Stimulated activated effector memory CD8-positive, alpha-beta T cell treated with anti-CD3 and anti-CD28 coated beads, Interleukin-12 subunit alpha, Interleukin-12 subunit beta, amount 100 ng/mL, for 72 hours (primary cell): ENCODE results near the gene UCN3.
"Not testable (repeated sequence)": the region's sequence is repeated elsewhere in the genome, so short reads cannot be mapped to it uniquely, and the experiment has no call there.

Experiments
- ATAC-seq: fragments of 150-1000 bp; cut with Tn5 transposase; 2 replicates; pipeline ENCODE4 v1.10.0; 2021
- DNase-seq, 2 donors: peaks; one replicate each; pipeline ENCODE4 v3.0.0; 2021 to 2022; ENCODE audit warnings: low spot score in 2 of 2
- H3K27ac Mint-ChIP-seq: one replicate; pipeline ENCODE4 v1.8.0; 2022; ENCODE audit warnings: mild to moderate bottlenecking, mixed read lengths
- H3K36me3 Mint-ChIP-seq: one replicate; pipeline ENCODE4 v1.8.0; 2022; ENCODE audit warnings: mild to moderate bottlenecking, mixed read lengths
- H3K4me1 Mint-ChIP-seq: one replicate; pipeline ENCODE4 v1.8.0; 2022; ENCODE audit warnings: mixed read lengths
- H3K4me3 Mint-ChIP-seq: one replicate; pipeline ENCODE4 v1.8.0; 2022; ENCODE audit warnings: mild to moderate bottlenecking, mixed read lengths
- H3K9me3 Mint-ChIP-seq: one replicate; pipeline ENCODE4 v1.8.0; 2022; ENCODE audit warnings: mixed read lengths

UCN3 gene

DNA sequence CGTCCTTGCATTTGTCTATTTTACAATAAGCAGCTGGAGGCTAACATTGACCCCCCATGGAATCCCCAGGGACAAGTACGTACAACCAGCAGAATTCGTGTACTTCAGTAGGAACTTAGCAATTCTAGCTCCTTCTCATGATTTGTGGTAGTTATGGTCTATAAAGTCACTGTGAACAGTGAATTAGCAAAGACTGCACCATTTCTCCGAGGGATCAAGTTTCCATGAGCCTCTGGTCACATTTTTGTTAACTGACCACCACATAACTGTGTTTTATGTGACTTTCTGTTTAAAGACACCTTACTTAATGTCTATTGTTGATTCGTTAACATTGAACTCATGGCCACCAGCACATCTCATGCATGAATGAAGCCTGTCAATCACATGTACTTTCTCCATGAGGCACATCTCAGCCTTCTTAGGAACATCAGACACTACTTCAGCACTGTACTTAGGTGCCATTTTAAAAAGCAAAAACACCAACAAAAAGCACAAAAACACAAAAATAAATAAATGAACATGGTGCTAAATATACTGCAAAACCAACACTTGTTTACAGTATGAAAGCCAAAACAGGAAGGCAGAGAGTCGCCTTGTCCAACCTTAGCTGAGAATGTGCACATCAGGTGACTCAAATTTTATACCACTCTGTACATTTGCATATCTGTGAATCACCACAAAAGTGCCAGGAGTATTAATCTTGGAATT, 9.0 kb upstream of the UCN3 start:
- Mint-ChIP-seq H3K27ac (no peak overlapping the region), H3K36me3 (no peaks in the 10 kb centered on the region), H3K4me1 (peaks cover 6% of the 10 kb centered on the region), H3K9me3 (no peaks in the 10 kb centered on the region), H3K4me3 (no peak overlapping the region)
- ATAC-seq (no peak), DNase-seq (no peak)

DNA sequence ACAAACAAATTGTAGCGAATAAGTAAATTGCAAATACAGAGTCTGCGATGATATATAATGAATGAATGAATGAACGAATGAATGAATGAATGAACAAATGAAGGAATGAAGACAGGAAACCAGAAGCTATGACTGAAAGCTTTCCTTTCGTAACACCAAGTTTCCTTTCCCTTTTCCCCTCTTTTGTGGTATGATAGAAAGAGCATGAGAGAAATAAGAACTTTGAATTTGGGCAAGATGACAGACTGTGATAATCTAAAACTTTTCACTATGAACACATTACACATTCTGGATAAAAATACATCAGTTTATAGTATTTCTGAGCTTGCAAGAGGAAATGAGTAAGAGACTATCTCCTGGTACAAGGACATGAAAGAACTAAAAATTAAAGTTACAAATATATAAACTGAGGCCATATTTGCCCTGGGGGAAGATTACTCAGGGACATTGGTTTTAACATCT, 8.4 kb upstream of the UCN3 start:
- H3K27ac Mint-ChIP-seq, result no peak overlapping the region
- no peak for DNase-seq
- H3K36me3 Mint-ChIP-seq, result no peaks in the 10 kb centered on the region
- H3K4me1 Mint-ChIP-seq, result peaks cover 6% of the 10 kb centered on the region
- no peak overlapping the region for H3K4me3 Mint-ChIP-seq
- no peak for ATAC-seq
- no peaks in the 10 kb centered on the region for H3K9me3 Mint-ChIP-seq

GRCh38 chr10:5360318-5360915, 4.3 kb upstream of the UCN3 start:
- H3K9me3 Mint-ChIP-seq, result no peaks in the 10 kb centered on the region
- ATAC-seq (no peak), DNase-seq (no peak)
- H3K27ac Mint-ChIP-seq, result no peak overlapping the region
- peaks cover 6% of the 10 kb centered on the region for H3K4me1 Mint-ChIP-seq
- no peak overlapping the region for H3K4me3 Mint-ChIP-seq
- no peaks in the 10 kb centered on the region for H3K36me3 Mint-ChIP-seq

- Mint-ChIP-seq H3K4me1 (no peaks in the 10 kb centered on the region), H3K36me3 (no peaks in the 10 kb centered on the region), H3K27ac (no peak overlapping the region), H3K9me3 (no peaks in the 10 kb centered on the region), H3K4me3 (no peak overlapping the region)
- peak; percentile 70 for ATAC-seq
- DNase-seq, result no peak
Observed at GRCh38 chr10:5361966-5362365, 2.8 kb upstream of the UCN3 start.

DNA sequence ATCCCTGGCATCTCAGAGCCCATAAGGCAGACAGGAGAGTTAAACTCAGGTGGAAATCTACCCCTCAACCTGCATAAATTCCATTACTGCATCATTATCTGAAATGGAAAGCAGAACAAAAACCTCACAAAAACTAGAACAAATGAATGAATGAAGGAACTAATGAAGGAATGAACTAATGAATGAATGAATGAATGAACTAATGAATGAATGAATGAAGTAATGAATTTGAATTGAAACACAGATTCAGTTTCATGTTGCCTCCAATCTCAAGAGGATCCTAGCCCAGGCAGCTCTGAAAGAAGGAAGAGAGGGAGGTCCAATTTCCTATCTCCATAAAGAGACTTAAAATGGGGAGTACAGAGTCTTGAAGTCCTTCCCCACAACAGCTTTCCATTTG, 1.9 kb upstream of the UCN3 start:
- Mint-ChIP-seq H3K27ac (no peak overlapping the region), H3K36me3 (no peaks in the 10 kb centered on the region), H3K4me3 (no peak overlapping the region), H3K4me1 (peaks cover 4% of the 10 kb centered on the region), H3K9me3 (no peaks in the 10 kb centered on the region)
- DNase-seq (no peak), ATAC-seq (no peak)

DNA sequence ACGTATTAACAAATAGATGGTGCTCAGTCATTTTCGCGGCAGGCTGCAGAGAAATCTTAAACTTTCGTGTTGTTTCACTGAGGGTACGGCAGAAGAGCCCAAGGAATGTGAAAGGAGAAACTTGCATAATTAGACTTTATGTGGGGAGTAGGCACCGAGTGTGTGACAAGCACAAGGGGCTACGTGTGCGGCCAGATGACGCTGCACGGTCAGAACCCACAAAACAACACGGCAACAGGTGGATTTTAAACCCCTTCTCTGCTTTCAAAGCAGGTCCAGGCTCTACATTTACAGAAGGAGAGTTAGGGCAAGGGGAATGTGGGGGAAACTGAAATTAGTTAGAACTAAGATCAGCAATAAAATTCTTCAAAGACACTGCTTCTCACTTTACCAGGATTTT, 392 bp upstream of the UCN3 start:
- no peak overlapping the region for H3K27ac Mint-ChIP-seq
- ATAC-seq (no peak), DNase-seq (no peak)

GRCh38 chr10:5365928-5366327, 1.2 kb downstream of the UCN3 start:
- H3K27ac Mint-ChIP-seq, result no peak overlapping the region
- no peaks in the 10 kb centered on the region for H3K36me3 Mint-ChIP-seq
- H3K4me1 Mint-ChIP-seq, result peaks cover 11% of the 10 kb centered on the region
- H3K4me3 Mint-ChIP-seq, result no peak overlapping the region
- no peaks in the 10 kb centered on the region for H3K9me3 Mint-ChIP-seq
- no peak for DNase-seq
- ATAC-seq, result no peak

More for the DNA sequence above, 392 bp upstream of the UCN3 start:
- Mint-ChIP-seq H3K9me3 (no peaks in the 10 kb centered on the region), H3K4me3 (no peak overlapping the region), H3K36me3 (no peaks in the 10 kb centered on the region), H3K4me1 (peaks cover 4% of the 10 kb centered on the region)

GRCh38 chr10:5369362-5370158, 4.8 kb downstream of the UCN3 start:
- H3K36me3 Mint-ChIP-seq, result no peaks in the 10 kb centered on the region
- peaks cover 12% of the 10 kb centered on the region for H3K4me1 Mint-ChIP-seq
- H3K4me3 Mint-ChIP-seq, result no peak overlapping the region
- no peaks in the 10 kb centered on the region for H3K9me3 Mint-ChIP-seq
- DNase-seq (no peak), ATAC-seq (no peak)
- no peak overlapping the region for H3K27ac Mint-ChIP-seq

- H3K36me3 Mint-ChIP-seq, result no peaks in the 10 kb centered on the region
- peaks cover 12% of the 10 kb centered on the region for H3K4me1 Mint-ChIP-seq
- ATAC-seq (no peak), DNase-seq (no peak)
- H3K9me3 Mint-ChIP-seq, result no peaks in the 10 kb centered on the region
- H3K27ac Mint-ChIP-seq, result no peak overlapping the region
- no peak overlapping the region for H3K4me3 Mint-ChIP-seq
Observed at GRCh38 chr10:5370493-5371352, 6.0 kb downstream of the UCN3 start.

DNA sequence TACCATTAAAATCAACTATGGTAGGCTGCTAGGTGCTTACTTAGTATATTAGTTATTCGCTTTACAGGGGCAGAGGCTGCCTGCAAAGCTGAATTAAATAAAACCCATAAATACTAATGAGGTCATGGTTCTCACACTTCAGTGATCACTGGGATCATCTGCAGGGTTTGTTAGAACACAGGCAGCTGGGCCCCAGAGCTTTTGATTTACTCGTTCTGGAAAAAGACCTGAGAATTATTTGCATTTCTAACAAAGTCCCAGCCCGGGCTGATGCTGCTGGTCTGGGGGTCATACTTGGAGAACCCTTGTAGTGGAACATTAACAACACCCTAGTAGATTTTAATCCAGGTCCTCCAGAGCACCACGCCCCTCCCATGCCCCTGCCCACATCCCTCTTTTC, 8.5 kb downstream of the UCN3 start:
- Mint-ChIP-seq H3K27ac (no peak overlapping the region), H3K4me1 (peaks cover 8% of the 10 kb centered on the region), H3K4me3 (no peak overlapping the region), H3K9me3 (no peaks in the 10 kb centered on the region), H3K36me3 (no peaks in the 10 kb centered on the region)
- ATAC-seq (no peak), DNase-seq (no peak)

DNA sequence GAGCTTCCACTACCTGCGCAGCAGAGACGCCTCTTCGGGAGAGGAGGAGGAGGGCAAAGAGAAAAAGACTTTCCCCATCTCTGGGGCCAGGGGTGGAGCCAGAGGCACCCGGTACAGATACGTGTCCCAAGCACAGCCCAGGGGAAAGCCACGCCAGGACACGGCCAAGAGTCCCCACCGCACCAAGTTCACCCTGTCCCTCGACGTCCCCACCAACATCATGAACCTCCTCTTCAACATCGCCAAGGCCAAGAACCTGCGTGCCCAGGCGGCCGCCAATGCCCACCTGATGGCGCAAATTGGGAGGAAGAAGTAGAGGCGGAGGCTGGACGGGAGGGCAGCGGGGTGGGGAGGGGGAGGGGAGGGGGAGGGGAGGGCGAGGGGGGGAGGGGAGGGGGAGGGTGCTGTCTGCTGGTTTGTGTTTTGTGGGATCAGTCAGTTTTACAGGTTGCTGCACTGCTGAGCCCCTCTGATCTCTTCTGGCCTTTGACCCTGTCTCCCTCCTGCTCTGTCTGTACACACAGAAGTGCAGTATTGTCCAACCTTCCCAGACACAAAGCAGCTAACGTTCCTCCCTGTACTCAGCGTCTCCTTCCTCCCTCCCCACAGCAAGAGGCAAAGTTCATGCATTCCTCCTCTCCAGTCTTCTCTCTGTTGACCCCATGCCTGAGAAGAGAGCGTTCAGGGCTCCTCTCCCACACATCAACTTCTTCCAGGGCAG, 9.3 kb downstream of the UCN3 start:
- H3K4me1 Mint-ChIP-seq, result peaks cover 8% of the 10 kb centered on the region

DNA sequence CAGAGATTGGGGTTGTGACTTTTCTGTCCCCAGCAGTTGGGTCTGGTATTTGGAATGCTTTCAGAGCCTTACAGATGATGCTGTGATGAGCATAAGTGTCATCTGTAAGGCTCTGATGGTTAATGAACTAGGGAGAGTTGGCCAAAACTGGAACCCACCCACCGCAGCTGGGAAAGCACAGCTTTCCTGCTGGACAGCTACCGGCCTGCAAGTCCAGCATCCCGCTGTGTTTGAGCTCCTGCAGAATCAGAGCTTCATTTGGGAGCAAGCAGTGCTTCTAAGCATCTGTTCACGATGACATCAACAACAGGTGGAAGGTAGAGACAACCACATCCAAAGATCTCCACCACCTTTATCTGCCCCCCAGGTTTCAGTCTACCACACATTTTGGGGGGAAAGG, 11.7 kb downstream of the UCN3 start:
- Mint-ChIP-seq H3K9me3 (no peaks in the 10 kb centered on the region), H3K36me3 (no peaks in the 10 kb centered on the region), H3K27ac (no peak overlapping the region), H3K4me3 (no peak overlapping the region), H3K4me1 (no peaks in the 10 kb centered on the region)
- ATAC-seq (no peak), DNase-seq (no peak)

More for the DNA sequence above, 9.3 kb downstream of the UCN3 start:
- Mint-ChIP-seq H3K9me3 (no peaks in the 10 kb centered on the region), H3K27ac (peak overlapping the region; percentile 18), H3K4me3 (no peak overlapping the region), H3K36me3 (no peaks in the 10 kb centered on the region)
- DNase-seq, result no peak
- no peak for ATAC-seq

GRCh38 chr10:5379202-5379601, 14.4 kb downstream of the UCN3 start:
- not testable (repeated sequence) for H3K27ac Mint-ChIP-seq, H3K4me1 Mint-ChIP-seq, H3K4me3 Mint-ChIP-seq, ATAC-seq, H3K36me3 Mint-ChIP-seq, DNase-seq, H3K9me3 Mint-ChIP-seq

DNA sequence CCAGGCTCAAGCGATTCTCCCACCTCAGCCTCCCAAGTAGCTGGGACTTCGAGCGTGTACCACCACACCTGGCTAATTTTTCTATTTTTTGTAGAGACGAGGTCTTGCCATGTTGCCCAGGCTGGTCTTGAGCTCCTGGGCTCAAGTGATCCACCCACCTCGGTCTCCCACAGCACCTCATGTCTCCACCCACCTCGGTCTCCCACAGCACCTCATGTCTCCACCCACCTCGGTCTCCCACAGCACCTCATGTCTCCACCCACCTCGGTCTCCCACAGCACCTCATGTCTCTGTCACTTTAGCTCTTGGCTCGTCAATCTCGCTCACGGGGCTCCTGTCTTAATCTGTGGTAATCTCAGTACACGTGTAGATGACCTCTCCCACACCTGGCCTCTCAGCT, 15.6 kb downstream of the UCN3 start:
- DNase-seq, H3K36me3 Mint-ChIP-seq: not testable (repeated sequence)

More for the DNA sequence above, 15.6 kb downstream of the UCN3 start:
- H3K27ac Mint-ChIP-seq, H3K4me1 Mint-ChIP-seq, H3K9me3 Mint-ChIP-seq, H3K4me3 Mint-ChIP-seq, ATAC-seq: not testable (repeated sequence)
